Stimulated activated CD4-positive, alpha-beta T cell treated with anti-CD3 and anti-CD28 coated beads, Interleukin-15, amount 100 ng/mL, for 1 hour (primary cell): ENCODE measurements around the gene LTB4R.
A peak's percentile ranks its signal among the peaks of the same experiment; 100 is the strongest.

Experiments
- DNase-seq, 2 donors: peaks; one replicate each; pipeline ENCODE4 v3.0.0-alpha.2; 2020; ENCODE audit warnings: low read depth in 1 of 2, low spot score in 1 of 2

Gene LTB4R

DNA sequence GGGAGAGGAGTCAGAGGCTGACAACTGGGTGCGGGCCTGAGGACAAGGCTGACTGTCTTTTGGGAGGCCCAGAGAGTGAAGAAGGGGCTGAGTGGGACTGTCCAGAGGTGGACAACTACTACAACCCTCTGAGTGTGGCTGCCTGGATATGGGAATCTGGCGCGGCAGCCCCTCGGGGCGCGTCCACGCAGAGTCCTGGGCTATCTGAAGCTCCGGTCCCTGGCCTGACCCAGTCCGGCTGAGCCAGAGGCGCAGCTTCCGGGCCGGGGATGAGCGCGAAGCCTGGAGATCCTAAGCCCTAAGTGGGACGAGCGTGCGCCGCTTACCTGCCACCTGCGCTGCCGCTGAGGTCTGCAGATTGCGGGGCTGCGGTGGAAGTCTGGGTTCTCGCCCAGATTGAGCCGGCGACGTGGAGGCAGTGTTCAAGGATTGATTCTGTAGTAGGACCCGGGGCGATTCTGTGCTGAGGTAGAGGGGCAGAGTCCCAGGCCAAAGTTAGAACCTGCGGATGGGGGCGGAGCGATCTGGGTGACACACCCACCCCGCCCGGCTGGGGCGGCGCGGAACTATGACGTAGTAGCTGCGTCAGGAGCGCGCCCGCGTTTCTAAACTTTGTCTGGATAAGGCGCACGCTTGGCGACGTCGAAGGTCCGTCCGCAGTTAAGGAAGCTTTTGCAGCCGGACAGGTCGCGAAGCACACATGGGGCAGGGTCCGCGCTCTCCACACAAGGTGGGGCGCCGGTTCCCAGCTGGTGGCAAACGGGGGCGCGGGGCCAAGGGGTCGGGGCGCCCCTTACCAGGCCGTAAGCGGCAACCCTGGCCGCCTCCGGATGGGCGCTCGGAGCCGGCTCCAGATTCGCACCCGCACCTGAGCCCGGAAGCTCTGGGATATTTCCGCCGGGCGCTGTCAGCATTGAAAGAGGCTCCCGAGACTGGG lies 11.8 kb upstream of the LTB4R start, which contains the start of the genes DHRS1 and NOP9:
DHRS1 (minus strand) TSS at position 526 of the 937 bp plus-strand sequence. CDS start 674 bp downstream, outside the sequence.
NOP9 (plus strand) TSS at position 596 of the 937 bp plus-strand sequence; CDS start at position 701, 105 bp downstream.
- DNase-seq = peak; percentile 81 to 92

DNA sequence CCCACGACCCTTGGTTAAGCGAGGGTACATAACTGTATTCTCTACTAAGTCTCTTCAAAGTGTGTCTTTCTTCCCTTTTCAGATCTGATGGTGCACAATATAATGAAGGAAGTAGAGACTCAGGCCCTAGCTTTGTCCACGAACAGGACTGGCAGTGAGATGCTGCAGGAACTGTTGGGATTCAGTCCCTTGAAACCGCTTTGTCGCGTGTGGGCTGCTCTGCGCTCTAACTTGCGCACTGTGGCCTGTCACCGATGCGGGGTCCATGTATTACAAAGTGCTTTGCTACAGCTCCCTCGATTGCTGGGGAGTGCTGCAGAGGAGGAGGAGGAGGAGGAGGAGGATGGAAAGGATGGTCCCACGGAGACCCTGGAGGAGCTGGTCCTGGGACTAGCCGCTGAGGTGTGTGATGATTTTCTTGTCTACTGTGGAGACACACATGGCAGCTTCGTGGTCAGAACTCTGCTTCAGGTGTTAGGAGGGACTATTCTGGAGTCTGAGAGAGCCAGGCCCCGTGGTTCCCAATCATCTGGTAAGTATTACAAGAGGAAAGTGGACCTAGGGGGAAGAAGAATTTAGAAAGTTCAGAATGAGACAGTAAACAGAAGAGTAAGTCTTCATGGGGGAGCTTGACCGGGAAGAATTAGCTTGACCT lies 10.8 kb upstream of the LTB4R start:
- DNase-seq = no peak

DNA sequence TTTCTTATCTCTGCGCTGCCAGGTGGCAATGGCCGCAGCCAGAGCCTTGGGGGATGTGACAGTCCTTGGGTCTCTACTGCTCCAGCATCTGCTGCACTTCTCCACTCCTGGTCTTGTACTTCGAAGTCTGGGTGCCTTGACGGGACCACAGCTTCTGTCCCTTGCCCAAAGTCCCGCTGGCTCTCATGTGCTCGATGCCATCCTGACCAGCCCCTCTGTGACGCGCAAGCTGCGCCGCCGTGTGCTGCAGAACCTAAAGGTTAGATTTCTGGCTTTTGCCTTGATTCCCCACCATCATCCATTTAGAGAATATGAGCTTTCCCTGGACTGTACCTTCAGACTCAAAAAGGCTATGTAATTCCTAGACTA lies 7.3 kb upstream of the LTB4R start:
- DNase-seq = no peak

DNA sequence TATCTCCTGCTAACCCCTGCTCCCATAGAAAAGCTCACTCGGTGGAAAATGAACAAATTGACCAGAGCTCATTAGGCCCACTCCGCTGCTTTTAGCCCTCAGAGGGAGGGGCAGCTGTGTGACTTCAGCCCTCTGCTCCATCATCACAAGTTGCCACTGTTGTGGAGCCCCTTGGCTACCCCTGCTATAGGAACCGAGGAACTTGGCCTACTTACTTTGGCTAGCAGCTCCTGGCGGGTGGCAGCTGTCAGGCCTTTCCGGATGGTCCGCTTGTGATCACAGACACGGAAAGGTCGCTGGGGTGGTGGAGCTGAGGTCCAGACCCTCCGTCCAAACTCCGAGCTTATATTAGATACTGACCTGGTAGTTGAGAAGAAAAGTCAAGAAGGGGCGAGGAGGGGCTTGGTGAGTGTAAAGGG lies 4.1 kb upstream of the LTB4R start:
- no peak for DNase-seq

DNA sequence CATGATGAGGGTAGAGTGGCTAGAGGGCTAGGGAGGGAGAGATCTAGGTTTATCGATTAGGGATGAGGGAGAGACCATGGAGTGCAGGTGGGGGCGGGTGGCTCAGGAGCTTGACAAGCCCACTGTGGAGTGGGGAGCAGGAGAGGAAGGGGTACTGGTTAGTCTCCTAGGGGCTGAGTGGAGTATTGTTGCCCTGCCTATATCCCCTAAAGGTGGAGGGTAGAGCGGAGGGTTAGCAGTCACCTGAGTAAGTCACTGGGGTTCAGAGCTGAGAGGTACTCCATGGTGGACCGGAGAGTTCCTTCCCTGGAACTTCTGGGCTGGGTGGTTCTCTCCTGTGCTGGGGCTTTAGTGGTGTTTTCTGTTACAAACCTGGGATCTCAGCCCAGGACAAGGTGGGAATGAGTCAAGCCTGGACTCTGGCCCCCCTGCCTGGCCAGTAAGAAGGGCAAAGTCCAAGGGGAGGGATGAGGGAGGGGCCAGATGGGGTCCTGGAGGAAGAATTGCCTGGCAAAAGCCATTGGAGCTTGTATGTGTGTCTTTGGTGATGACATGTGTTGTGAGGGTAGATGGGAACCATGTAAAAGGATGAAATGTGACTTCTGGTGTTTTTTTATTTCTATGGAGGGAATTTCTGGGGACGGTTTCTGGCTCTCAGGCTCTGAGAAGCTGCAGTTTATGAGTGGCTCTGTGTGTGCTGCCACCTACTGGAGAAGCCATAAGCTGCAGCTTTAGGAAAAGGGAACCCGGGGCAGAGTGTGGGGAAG lies 3.5 kb upstream of the LTB4R start, which contains the start of gene CIDEB:
CIDEB (minus strand) TSS at position 403 of the 767 bp plus-strand sequence; CDS start at position 284, 119 bp downstream.
- DNase-seq = no peak

DNA sequence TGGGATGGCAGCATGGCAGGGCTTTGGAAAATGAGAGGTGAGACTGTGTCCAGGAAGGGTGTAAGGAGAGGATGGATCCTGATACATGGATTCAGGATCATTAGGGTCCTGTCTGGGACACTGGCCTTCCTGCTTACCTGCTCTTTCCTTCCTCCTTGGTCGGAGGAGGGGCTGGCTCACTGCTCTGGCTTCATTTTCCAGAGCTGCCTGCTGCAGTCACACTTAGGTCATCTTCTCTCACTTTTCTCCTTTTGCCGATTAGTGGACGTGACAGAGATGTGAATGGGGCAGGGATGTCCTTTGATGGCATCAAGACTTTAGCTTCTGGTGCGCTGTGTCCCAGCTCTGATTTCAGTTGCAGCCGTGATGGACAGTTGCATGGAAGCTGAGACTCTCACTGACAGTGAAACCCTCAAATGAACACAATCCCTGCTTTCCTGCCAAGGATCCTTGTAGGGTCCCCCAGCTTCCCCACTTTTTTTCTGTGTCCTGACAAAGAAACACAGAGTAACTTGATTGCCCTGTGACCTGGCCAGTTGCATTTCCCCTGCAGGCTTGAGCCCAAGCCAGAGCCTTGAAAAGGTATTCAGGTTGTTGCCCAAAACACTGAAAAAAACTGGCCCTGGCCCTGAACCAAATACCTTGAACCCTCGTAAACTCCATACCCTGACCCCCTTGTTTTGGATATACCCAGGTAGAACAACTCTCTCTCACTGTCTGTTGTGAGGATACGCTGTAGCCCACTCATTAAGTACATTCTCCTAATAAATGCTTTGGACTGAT lies 2.8 kb upstream of the LTB4R start:
- no peak for DNase-seq

DNA sequence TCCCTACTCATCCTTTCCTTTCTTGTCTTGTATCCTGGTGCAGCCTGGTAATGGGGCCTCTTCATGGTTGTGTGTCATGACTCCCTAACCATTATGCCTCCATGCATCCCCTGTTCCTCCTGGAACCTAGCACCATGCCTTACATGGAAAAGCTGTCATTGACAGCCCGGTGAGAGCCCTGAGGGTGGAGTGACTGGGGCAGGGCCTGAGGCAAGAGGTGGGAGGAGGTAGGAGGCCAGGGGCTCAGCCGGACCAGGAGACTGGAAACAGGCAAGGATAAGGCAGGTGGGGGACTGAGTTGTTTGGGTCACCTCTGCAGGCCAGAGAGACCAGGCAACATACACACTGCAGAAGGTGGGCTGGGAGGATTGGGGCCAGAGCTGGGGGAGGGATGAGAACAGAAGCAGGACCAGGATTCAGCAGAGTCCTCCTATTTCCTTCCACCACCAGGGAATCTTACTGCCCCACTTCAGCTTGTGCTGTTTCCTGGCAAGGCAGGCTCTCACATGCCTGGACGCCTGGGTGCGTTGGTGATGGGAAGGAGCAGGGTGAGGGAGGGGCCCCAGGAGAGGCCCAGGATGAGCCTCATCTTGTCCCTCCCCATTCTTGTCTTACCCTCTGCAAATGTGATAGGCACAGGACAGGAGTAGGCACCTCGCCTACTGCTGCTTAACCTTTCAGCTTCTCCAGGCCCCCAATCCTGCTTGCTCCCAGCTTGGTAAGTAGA lies 1.6 kb upstream of the LTB4R start, which contains the start of gene LTB4R2:
LTB4R2 (plus strand) TSS at position 603 of the 727 bp plus-strand sequence. CDS start 525 bp downstream, outside the sequence.
- DNase-seq = no peak

DNA sequence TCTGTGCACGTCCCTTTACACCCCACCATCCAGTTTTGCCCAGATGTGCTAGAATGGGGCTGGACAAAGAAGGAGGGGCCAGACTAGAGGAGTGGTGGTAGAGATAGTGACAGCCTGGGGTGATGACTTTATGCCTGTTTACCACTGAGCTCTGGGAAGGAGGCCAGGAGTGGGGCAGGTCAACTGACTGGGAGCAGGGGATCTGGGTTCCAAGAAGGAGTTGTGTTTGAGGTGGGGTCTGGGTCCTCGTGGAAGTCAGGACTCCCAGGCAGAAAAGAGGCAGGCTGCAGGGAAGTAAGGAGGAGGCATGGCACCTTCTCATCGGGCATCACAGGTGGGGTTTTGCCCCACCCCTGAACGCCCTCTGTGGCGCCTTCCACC lies 1.0 kb upstream of the LTB4R start:
- DNase-seq = no peak

DNA sequence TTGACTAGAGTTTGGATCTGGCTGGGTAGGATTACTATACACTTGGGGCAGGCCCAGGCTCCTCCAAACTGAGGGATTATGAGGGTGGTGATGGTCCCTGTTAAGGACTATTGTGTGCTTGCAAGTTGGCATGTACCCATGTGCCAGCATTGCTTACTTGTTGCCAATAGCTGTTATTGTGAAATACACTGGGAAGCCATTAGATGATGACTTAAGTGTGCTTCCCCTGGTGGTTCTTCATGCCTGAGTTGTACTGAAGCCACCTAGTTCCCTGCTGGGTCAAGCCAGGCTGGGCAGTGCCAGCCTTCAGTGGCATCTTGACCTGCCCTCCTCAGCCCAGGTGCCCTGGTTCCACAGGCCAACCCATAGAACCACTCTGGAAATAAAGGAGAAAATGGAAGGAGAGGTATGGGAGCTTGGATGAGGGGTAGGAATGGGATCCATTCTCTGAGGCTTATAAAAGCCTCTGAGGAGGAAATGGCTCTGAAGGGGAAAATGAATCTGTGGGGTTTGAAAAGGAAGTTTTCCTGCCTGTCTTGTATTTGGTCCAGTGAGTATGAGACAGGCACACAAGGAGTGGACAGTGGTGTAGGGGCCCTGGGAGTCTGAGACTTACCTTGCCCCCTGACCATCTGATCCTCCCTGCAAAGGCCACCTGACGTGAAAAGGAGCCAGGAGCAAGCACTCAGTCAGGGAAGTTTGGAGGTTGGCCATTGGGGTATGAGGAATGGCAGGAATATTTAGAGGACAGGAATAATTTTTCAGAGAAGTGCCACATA lies 724 bp downstream of the LTB4R start:
- no peak for DNase-seq

DNA sequence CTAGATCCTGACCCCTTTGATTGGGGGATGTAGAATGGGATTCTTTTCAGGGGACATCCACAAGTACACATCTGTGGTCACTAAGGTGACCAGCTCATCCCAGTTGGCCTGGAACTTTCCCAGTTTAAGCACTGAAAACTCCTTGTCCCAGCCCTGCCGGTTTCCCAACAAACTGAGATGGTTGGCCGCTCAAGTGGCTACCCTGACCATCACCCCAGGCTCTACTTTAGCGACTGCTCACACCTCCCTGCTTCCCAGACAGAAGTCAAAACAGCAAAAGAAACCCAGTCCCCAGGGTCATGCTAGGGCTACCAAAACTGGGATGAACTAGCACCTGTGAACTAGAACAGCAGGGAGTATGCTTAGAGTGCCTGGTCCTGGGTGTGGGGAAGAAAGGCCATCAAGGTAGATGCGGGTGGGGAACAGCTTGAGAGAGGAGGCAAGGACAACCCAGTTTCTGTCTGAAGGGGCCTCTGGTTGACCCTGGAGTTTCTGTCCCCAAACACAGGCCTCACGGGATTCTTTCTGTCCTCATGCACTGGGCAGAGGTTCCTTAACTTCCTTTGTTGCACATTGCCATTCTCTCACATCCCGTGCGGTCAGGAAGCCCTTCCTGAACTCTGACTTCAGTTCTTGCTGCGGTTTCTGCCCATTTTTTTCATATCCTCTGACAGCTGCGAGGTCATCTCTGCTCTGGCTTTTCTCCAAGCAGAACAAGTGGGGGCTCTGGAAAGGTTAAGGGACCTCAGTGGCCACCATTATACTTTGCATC lies 1.6 kb downstream of the LTB4R start:
- DNase-seq = no peak

DNA sequence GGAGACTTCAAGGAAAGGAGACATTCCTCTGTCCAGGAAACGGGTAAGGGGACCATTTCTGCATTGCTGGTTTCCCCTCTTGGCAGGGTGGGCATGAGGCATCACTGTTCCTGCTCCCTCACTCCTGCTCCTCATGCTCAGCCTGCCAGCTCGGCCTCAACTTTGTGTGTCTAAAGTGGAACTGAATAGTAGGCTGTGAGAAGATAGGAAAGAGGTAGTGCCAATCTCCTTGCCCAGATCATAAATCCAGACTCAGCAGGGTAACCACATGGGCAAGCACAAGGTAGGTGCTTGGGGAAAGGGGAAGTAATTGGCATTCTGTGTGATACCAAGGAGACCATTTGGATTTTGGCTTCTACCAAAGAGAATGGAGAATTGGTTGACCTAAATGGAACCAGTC lies 2.6 kb downstream of the LTB4R start:
- DNase-seq = no peak

DNA sequence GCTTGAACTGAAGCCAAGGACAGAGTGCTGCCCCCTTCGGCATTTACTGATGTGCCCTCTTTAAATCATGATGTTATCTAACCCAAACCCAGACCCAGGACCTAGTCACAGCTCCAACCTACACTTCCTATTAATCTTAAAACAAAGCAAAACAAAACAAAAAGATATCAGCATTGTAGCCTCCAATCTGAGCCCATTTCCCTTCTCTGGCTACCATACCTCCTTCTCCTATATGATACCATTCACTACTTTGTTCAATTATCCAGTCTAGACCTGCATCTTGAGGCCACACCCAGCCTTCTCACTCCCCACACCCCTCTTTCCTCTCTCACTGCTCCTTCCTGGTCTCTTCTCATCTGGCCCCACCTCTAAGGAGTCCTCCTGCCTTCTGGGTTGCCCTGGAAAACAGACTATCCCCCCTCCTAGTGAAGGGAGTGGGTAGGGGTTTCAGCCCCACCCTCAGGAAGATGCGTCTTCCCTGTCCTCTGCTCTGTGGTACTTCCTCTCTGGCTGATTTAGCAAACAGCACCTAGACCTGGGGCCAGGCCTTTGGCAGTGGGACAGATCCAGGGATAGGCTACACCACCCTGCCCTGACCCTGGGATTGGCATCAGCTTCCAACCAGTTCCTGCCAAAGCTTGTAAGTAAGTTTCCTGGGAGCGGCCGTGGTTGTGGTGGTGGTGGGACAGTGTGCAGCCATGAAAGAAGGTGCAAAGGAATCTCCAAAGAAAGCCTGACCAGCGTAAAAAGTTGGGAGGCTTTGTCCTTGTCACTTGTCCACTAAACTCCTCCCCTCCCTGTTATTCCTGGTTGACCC lies 3.3 kb downstream of the LTB4R start:
- DNase-seq = no peak

DNA sequence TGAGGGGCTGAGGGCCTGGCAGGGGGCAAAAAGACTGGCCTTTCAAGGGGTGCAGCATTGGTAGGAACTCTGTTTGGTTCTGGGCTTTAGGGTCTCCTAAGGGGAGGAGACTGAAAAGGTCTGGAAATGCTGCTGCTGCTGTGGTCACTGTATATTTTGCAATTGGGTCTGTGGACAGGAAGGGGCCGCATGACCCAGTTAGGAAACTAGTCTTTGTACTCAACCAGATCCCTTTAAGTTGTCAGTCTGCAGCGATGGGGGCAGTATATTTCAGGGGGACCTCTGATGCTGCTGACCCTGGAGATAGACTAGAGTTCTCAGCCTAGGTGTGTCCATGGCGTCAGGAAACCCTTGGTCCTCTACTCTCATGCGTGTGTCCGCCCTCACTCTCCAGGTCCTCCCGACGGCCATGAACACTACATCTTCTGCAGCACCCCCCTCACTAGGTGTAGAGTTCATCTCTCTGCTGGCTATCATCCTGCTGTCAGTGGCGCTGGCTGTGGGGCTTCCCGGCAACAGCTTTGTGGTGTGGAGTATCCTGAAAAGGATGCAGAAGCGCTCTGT lies 4.0 kb downstream of the LTB4R start:
- DNase-seq = no peak

DNA sequence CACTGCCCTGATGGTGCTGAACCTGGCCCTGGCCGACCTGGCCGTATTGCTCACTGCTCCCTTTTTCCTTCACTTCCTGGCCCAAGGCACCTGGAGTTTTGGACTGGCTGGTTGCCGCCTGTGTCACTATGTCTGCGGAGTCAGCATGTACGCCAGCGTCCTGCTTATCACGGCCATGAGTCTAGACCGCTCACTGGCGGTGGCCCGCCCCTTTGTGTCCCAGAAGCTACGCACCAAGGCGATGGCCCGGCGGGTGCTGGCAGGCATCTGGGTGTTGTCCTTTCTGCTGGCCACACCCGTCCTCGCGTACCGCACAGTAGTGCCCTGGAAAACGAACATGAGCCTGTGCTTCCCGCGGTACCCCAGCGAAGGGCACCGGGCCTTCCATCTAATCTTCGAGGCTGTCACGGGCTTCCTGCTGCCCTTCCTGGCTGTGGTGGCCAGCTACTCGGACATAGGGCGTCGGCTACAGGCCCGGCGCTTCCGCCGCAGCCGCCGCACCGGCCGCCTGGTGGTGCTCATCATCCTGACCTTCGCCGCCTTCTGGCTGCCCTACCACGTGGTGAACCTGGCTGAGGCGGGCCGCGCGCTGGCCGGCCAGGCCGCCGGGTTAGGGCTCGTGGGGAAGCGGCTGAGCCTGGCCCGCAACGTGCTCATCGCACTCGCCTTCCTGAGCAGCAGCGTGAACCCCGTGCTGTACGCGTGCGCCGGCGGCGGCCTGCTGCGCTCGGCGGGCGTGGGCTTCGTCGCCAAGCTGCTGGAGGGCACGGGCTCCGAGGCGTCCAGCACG lies 4.7 kb downstream of the LTB4R start:
- DNase-seq = no peak

DNA sequence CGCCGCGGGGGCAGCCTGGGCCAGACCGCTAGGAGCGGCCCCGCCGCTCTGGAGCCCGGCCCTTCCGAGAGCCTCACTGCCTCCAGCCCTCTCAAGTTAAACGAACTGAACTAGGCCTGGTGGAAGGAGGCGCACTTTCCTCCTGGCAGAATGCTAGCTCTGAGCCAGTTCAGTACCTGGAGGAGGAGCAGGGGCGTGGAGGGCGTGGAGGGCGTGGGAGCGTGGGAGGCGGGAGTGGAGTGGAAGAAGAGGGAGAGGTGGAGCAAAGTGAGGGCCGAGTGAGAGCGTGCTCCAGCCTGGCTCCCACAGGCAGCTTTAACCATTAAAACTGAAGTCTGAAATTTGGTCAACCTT lies 5.3 kb downstream of the LTB4R start:
- DNase-seq = no peak

DNA sequence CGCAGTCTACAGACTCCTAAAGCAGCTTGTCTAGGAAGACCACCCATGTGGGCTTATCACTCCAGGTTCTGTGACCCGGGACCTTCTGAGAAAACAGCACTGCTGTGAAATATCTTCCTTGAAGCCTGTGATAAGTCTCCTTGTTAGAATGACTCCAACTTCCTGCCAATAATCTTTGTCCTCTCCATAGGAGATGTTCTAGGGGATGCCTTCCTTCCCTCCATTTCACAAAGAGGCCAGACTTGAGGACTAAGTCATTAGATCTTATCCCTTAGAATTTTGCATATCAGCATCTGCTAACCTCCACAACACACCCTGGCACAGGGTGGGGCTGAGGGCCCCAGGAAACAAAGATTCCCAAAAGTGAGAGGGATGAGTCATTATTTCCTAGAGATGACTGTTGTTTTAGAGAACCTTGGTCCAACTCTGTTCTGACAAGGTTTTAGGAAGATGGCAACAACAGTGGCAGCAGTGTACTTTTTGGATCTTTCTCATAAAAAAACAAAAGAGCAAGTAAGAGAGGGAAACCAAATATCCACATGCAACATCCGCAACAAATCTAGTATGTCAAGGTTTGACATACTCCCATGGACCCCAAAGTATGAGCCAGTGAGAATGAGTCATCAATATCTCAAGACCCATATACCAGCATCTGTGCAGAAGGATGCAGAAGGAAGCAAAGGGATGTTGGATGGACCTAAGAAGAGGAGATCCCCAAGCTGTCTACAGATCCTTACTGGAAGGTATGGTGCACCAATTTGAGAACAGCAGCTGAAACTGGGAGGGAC lies 6.0 kb downstream of the LTB4R start:
- no peak for DNase-seq
